IPS DF 4.7 (cell line): ENCODE data around the gene CHST3.
"Not testable (repeated sequence)": the region's sequence is repeated elsewhere in the genome, so short reads cannot be mapped to it uniquely, and the experiment has no call there.

Source experiments
- DNase-seq: peaks from one replicate; pipeline ENCODE4 v3.0.0-alpha.2; 2013; ENCODE audit warnings: low spot score; ENCODE audit errors: extremely low read depth

Gene CHST3

DNA sequence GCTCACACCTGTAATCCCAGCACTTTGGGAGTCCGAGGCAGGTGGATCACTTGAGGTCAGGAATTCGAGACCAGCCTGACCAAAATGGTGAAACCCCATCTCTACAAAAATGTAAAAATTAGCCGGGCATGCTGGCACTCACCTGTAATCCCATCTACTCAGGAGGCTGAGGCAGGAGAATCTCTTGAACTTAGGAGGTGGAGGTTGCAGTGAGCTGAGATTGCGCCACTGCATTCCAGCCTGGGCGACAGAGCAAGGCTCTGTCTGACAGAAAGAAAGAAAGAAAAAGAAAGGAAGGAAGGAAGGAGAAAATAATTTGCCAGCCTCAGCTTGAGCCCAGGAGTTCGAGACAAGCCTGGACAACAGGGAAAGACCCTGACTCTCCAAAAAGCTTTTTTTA lies 24.7 kb downstream of the CHST3 start:
- DNase-seq = not testable (repeated sequence)

DNA sequence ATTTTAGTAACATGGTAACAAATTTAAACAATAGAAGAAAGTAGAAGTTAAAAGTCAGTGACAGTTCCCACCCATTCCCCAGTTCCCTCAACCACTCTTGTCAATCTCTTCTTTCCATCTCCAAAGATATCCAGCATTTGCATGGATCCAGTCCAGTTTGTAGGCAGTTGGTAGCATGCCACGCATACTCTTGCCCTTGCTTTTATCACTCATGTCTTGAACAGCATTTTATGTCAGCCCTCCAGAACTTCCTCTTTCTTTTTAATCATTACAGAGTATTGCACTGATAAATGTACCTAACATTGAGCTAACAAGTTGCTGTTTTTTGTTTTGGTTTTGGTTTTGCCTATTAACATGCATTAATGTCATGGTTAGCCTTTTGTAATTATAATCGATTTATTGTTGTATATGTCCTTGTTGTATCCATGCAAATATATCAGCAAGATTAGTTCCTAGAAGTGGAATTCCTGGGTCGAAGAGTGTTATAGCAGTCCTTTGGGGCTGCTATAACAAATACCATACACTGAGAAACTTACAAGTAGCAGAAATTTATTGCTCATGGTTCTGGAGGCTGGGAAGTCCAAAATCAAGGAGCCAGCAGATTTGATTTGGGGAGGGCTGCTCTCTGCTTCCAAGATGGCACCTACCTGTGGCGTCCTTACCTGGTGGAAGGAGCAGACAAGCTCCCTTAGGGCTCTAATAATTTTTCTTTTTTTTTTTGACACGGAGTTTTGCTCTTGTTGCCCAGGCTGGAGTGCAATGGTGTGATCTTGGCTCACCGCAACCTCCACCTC lies 25.7 kb downstream of the CHST3 start:
- DNase-seq = no peak

DNA sequence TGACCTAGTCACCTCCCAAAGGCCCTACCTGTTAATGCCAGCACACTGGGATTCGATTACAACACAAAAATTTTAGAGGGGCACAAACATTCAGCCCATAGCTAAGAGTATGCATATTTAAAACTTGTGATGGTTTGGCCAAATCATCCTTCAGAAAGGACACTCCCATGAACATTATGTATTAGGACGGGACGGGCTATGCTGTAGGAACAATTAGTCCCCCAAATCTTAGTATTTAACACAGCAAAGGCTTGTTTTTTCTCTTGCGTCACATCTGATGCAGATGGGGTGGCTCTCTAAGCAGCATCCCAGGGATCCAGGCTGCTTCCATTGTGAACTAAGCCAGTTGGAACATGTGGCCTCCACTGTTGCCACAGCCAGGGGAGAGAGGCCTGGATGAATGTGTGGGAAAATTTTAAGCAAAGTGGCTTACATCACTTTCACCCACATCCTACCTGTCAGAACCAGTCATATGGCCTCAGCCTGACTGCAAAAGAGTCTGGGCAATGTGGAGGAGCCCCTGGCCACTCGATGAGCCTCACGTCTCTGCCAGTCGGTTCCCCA lies 26.6 kb downstream of the CHST3 start:
- DNase-seq = no peak

DNA sequence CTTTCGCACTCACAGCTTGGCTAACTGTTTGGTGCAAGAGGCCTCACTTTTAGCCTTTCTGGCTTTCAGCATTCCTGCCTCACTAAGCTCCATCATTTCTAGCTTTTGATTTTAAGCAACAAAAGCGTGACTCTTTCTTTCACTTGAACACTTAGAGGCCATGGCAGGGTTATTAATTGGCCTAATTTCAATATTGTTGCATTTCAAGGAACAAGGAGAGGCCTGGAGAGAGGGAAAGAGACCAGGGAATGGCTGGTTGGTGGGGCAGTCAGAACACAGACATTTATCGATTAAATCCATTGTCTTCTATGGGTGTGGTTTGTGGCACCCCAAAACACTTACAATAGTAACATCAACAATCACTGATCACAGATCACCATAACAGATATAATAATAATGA lies 31.3 kb downstream of the CHST3 start:
- DNase-seq = no peak

DNA sequence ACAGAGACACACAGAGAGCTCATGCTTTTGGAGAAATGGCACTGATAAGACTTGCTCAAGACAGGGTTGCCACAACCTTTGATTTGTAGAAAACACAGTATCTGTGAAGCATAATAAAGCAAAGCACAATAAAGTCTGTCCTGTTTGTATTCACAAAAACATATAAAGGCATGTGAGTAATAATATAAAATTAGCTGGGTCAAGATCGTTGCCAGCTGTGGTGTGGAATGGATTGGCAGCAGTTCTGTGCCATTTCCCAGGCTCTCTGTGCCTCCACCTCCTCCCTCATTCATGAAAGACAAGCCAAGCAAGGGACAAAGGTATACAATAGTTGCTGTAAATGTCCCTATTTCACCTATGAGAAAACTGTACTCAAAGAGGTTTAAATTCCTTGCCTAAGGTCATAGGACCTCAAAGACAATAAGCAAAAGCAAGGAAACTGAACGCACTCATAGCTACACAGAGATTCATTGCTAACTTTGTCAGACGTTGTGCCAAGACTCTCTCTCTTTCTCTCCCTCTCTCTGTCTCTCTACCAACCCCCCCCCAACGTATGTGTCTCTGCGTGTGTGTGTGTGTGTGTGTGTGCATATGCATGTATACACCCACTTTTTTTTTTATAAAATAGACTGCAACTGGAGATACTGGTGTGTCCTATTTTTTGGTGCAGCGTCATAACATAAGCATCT lies 31.8 kb downstream of the CHST3 start:
- no peak for DNase-seq

DNA sequence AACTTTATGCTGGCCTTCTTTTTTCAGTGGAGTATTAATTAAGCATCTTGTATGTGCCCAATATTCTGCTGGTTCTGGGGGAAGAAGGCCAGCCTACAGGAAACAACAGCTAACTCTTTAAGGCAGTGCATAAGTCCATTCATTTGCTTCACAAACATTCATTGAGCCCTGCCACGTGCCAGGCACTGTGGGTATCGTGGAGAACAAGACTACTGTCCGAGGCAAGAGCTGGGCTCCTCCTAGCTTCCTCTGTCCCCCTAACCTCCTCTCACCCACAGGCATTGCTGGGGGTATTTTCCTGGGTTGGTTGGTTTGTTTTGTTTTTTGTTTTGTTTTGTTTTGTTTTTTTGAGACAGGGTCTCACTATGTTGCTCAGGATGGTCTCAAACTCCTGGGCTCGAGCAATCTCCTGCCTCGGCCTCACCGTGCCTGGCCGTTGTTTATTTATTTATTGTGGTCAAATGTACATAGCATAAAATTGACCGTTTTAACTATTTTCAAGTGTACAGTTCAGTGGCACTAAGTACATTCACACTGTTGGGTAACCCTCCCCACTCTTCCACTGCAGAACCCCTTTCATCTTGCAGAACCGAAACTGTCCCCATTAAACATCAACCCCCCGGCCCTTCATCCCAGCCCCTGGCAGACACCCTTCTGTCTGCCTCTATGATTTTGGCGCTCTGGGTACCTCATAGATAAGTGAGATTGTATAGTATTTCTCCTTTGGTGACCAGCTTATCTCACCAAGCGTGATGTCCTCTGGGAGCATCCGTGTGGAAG lies 32.6 kb downstream of the CHST3 start:
- DNase-seq = no peak

DNA sequence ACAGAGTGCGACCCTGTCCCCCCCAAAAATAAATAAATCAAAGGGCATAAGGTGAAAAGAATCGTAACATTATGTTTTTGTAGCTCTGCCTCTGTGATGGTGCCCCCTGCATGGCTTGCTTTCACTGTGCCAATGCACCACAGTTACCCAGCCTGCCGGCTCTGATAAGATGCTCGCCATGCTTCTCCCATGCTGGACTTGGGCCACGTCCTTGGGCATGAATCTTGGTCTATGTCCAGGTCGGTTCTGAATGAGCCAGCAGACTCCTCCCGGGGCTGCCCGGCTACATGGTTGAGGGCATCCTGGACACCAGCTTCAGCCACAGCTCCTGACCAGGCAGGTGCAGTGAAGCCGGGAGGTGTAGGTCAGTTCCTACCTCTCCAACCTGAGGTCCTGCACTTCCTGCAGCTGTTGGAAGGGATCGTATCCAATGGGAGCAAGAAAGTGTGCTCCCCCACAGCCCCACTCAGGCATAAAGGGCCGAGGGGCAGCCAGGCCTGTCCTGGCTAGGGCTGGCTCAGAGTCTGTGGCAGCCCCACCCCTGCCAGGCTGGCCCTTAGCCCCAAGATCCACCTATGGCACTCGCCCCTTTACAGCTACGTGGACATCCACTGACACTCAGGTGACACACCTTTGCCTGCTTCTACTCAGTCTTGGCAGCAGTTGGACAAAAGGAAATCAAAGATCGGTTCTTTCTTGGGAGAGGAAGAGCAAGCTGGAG lies 34.1 kb downstream of the CHST3 start:
- no peak for DNase-seq

DNA sequence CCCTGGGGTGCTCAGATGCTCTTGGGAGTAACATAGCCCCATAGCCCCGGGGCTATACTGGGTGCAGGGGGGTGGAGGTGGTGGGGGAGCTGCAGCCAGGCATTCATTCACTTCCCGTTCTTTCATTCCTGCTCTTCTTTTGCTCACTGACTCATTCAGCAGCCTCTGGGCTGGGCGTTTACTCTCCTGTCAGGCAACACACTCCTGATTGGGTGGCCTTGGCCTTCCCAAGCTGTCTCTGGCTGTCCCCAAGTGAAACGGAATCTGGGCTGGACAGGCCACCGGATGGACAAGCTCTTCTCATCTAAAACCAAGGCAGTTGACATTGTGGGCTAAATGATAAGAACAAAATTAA lies 34.6 kb downstream of the CHST3 start:
- no peak for DNase-seq

DNA sequence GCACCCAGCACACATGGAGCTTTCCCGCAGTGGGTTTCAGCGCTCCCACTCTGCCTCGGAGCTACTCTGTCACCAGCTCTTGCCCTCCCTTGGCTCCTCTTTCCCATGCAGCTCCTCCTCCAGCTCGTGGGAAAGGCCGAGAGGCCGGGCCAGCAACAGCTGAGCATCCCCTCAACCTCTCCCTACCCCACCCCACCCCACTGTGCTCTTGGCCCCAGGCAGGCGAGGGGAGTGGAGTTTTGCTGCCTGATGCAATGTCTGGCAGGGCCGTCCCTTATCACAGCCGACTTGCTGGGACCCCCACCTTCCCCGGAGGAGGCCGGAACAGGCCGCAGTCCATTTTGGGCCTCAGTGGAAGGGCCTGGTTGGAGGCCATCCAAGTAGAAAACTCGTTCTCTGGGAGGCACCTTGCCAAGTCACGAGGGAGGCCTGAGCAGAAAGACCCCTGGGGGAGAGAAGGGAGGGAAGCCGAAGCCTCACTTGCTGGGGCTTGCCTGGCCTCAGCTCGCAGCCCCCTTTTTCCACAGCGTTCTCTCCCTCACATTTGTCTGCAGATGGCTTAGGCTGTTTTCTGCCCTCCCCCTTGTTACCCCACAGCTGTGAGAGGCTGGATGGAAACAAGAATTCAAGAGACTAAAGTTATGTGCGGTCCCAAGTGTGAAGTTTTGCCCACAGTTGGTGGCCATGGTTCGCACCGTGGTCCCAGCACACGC lies 35.3 kb downstream of the CHST3 start:
- DNase-seq = no peak

DNA sequence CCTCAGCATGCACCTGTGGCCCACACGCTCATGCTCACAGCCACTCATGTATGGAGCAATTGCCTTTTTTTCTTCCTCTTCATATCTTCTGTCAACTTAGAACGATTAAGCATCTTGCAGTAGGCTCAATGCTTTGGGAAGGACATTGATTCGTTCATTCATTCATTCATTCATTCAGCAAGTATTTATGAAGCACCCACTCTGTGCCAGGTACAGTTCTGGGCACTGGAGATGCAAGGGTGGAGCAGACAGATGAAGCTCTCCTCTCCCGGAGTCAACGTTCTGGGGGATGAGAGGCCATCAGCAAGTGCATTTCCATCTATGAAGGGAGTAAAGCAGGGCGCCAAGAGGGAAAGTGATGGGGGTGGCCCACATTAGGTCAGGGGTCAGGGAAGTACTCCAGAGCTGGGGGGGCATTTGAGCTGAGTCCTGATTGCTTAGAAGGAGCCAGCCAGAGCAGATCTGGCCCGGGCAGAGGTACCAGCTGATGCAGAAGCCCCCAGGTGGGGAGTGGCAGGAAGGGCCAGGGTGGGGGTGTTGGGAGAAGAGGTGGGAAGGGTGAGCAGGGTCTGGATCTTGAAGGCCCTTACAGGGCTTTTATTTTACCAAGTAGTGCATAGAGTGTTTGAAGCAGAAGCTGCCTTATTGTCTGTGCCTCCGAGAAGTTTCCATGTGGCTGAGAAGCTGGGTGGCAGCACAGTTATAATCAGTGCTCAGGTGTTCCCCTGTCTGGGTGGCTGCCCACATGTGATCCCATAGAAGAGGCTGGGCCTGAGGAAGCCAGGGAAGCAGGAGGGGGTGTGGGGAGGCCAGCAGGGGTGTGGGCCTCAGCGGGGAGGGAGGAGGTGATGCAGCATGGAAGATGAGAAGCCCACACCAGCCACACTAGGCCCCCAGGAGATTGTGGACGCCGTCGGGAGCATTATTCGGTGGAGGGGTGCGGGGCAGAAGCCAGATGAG lies 36.2 kb downstream of the CHST3 start:
- DNase-seq = no peak

DNA sequence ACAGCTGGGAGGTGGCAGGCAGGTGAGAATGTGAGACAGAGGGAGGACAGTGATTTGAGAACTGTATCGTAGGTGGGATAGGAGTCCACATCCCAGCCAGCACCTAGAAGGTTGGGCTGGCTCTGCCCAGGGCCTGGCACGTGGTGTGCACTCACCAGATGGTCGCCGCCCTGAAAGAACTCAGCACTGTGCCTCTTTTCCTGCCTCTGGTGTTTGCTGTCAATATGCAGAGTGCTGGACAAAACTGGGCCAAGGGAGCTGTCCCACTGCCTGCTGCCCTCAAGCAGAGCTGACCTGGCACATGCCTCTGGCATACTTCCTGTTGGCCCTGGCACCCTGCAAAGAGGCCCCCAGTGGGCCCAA lies 36.8 kb downstream of the CHST3 start:
- DNase-seq = no peak

DNA sequence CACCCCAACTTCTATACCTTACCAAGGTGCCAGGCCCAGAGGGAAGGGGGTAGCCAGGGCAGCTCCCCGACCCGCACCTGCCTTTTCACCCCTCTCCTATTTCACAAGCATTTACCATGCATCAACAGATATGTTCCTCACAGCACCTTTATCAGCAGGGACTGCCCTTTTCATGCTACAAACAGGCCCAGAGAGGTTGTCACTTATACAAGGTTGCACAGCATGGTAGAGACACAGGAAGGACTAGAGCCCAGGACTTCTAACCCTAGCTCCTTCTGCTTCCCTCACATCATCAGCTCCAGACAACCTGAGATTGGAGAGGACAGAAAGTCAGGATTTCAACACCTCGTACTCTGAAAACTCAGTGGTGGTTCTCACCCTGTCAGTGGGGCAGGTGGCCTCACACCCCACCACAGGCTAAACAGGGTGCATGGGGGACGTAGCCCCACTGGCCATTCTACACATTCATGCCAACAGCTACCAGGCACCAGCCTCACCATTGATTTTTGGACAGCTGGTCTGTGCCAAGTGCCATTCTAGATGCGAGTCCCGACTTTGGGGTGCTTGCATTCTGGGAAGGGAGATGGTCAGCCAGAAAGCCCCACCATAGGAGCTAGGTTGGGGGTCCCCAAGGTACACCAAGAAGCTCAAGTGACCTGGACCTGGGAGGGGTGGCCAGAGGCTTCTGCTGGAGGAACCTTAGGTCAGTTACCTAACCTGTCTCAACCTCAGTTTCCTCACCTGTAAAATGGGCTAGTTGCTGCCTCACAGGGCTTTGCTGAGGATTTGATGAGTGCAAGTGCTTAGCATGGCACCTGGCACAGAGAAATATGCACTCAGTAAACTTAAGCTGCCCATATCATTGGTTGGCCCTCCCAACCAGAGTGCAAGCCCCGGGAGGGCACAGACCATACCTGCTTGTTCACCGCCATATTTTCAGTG lies 38.4 kb downstream of the CHST3 start:
- DNase-seq = no peak

DNA sequence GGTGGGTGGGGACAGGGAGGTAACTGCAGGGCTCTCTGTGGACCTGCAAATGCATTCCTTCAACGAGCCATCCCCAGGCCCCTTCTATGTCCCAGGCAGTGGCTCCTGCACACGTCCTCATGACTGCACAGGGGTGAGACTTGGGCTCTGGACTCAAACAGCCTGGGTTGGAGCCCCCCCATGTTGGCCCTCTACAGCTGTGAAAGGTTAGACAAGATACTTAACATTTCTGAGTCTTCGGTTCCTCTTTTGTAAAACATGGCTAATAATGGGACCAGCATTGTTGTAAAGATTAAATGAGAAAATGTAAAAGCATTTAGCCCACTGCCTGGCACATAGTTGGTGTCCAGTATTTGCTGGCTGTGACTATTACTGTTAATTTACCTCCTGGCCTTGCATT lies 41.8 kb downstream of the CHST3 start:
- no peak for DNase-seq

DNA sequence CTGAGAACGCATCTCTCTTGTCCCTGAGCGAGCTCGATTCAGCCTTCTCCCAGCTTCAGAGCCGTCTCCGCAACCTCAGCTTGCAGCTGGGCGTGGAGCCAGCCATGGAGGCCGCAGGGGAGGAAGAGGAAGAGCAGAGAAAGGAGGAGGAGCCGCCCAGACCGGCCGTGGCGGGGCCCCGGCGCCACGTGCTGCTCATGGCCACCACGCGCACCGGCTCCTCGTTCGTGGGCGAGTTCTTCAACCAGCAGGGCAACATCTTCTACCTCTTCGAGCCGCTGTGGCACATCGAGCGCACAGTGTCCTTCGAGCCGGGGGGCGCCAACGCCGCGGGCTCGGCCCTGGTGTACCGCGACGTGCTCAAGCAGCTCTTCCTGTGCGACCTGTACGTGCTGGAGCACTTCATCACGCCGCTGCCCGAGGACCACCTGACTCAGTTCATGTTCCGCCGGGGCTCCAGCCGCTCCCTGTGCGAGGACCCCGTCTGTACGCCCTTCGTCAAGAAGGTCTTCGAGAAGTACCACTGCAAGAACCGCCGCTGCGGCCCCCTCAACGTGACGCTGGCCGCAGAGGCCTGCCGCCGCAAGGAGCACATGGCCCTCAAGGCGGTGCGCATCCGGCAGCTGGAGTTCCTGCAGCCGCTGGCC lies 43.2 kb downstream of the CHST3 start:
- DNase-seq = no peak

DNA sequence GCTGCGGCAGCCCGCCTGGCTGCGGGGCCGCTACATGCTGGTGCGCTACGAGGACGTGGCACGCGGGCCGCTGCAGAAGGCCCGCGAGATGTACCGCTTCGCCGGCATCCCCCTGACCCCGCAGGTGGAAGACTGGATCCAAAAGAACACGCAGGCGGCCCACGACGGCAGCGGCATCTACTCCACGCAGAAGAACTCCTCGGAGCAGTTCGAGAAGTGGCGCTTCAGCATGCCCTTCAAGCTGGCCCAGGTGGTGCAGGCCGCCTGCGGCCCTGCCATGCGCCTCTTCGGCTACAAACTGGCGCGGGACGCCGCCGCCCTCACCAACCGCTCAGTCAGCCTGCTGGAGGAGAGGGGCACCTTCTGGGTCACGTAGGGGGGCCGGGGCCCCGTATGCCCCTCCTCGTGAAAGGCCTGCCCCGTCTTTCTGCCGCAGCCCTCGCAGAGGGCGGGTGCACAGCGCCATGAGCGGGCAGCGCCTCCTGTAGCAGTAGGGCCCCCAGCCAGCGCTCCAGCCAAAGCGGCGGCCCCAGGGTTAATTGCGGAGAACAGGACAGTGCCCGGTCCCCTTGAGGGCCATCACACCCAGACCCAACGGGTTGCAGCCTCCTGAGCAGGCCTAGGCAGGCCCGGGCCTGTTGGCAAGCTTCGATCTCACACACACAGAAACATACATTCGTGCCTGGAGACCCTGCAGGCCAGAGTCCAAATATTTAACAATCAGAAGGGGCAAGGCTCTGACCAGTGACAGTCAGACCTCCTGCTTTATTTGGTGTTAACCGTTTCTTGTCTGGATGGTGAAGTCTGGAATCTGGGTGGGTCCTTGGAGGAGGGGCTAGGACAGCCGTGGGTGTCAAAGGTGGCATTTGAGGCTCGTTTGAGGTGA lies 44.1 kb downstream of the CHST3 start:
- DNase-seq = no peak

DNA sequence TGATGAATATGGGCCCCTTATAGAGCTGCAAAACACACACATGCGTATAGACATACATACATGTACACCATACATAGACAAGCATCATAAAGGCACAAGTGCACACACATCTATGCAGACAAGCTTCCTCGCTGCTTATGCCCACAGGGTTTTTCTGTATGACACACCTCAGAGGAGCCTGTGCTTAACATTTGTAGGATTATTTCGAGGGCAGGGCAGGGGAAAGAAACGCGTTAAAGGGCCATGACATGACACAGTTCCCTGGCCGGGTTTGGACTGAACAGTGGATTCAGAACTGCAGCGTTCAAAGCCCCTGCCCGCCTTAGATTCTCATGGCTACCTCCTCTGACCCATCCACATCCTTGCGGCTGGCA lies 44.8 kb downstream of the CHST3 start:
- no peak for DNase-seq

DNA sequence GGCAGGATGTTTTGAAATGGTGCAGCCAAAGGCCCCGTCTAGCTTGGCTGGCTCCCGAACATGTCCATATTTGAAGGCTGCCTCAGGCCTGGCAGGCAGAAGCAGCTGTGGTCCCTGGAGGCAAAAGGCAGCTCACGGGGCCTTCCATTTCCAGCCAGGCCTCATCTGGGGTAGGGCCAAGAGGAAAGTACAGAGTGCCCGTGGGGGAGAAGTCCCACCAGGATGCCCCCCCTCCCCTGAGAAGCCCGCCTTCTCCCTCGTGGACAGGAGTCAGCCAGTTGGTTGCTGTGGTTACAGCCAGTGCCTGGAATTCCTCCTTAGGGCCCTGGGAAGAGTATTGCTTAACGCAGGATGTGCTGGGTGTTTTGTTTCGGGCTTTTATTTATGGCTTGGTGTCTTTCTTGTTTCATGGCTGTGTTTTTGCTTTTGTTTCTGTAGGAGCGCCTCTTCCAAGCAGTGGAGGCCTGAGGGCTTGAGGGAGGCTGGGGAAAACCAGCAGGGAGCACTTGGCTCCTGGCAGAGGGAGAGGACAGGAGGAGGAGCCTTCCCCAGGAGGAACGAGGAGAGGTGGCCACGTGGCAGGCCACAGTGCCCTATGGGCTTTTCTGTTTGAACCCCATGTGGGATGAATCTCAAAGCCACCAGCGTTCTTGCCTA lies 45.4 kb downstream of the CHST3 start:
- DNase-seq = no peak
